ENCODE measurements around the gene SMIM3. TPM values are rescaled to one million over a fixed set of nuclear protein-coding genes. Genes with fewer than 3 reads are reported as not detected.
"Not testable (repeated sequence)": the region's sequence is repeated elsewhere in the genome, so short reads cannot be mapped to it uniquely, and the experiment has no call there.

SMIM3 gene
- total RNA-seq, 1 donor from 2014 or later: 5.7 TPM

GRCh38 chr5:150740992-150741391, 37.6 kb upstream of the SMIM3 start:
- H3K4me1 Mint-ChIP-seq: no peaks in the 10 kb centered on the region
- no peak overlapping the region for H3K27ac Mint-ChIP-seq (ENCODE audit: unreplicated experiment)
- no peaks in the 10 kb centered on the region for H3K27me3 Mint-ChIP-seq (ENCODE audit: low read depth)
- no peak for TF ChIP-seq CTCF (conservative IDR thresholded peaks at IDR 0.05)
- no peak overlapping the region for H3K4me3 Mint-ChIP-seq
- peaks cover 50% of the 10 kb centered on the region for H3K36me3 Mint-ChIP-seq (ENCODE audit: low read depth)
- H3K9me3 Mint-ChIP-seq: peaks cover 12% of the 10 kb centered on the region
- DNase-seq (ENCODE audit: low read depth, low spot score): no peak

GRCh38 chr5:150742455-150743141, 36.0 kb upstream of the SMIM3 start:
- H3K27me3 Mint-ChIP-seq (ENCODE audit: low read depth); H3K4me3 Mint-ChIP-seq; H3K4me1 Mint-ChIP-seq; H3K9me3 Mint-ChIP-seq; DNase-seq (ENCODE audit: low read depth, low spot score); H3K27ac Mint-ChIP-seq (ENCODE audit: unreplicated experiment): not testable (repeated sequence)
- H3K36me3 Mint-ChIP-seq (ENCODE audit: low read depth): peaks cover 38% of the 10 kb centered on the region

GRCh38 chr5:150743142-150743488, 35.4 kb upstream of the SMIM3 start:
- not testable (repeated sequence) for H3K4me3 Mint-ChIP-seq; H3K4me1 Mint-ChIP-seq; H3K27me3 Mint-ChIP-seq (ENCODE audit: low read depth); H3K9me3 Mint-ChIP-seq; H3K27ac Mint-ChIP-seq (ENCODE audit: unreplicated experiment); DNase-seq (ENCODE audit: low read depth, low spot score)
- H3K36me3 Mint-ChIP-seq (ENCODE audit: low read depth): peaks cover 36% of the 10 kb centered on the region

GRCh38 chr5:150750469-150750868, 28.1 kb upstream of the SMIM3 start:
- no peak for TF ChIP-seq CTCF (conservative IDR thresholded peaks at IDR 0.05)
- Mint-ChIP-seq H3K4me3 (no peak overlapping the region), H3K9me3 (peaks cover under 1% of the 10 kb centered on the region), H3K27me3 (ENCODE audit: low read depth) (no peaks in the 10 kb centered on the region), H3K4me1 (peaks cover 3% of the 10 kb centered on the region), H3K27ac (ENCODE audit: unreplicated experiment) (no peak overlapping the region), H3K36me3 (ENCODE audit: low read depth) (peaks cover 12% of the 10 kb centered on the region)
- DNase-seq (ENCODE audit: low read depth, low spot score): no peak

- no peak for TF ChIP-seq CTCF (conservative IDR thresholded peaks at IDR 0.05)
- no peaks in the 10 kb centered on the region for H3K27me3 Mint-ChIP-seq (ENCODE audit: low read depth)
- peaks cover 10% of the 10 kb centered on the region for H3K36me3 Mint-ChIP-seq (ENCODE audit: low read depth)
- no peak overlapping the region for H3K4me3 Mint-ChIP-seq
- no peak overlapping the region for H3K27ac Mint-ChIP-seq (ENCODE audit: unreplicated experiment)
- no peaks in the 10 kb centered on the region for H3K9me3 Mint-ChIP-seq
- H3K4me1 Mint-ChIP-seq: peaks cover 3% of the 10 kb centered on the region
- no peak for DNase-seq (ENCODE audit: low read depth, low spot score)
These were observed 27.3 kb upstream of the SMIM3 start for GRCh38 chr5:150751096-150751891.

GRCh38 chr5:150753463-150753862, 25.1 kb upstream of the SMIM3 start:
- Mint-ChIP-seq H3K9me3 (no peaks in the 10 kb centered on the region), H3K27ac (ENCODE audit: unreplicated experiment) (no peak overlapping the region), H3K36me3 (ENCODE audit: low read depth) (peaks cover 8% of the 10 kb centered on the region), H3K4me1 (peaks cover 10% of the 10 kb centered on the region), H3K27me3 (ENCODE audit: low read depth) (no peaks in the 10 kb centered on the region), H3K4me3 (no peak overlapping the region)
- TF ChIP-seq CTCF (conservative IDR thresholded peaks at IDR 0.05): no peak
- no peak for DNase-seq (ENCODE audit: low read depth, low spot score)

Data from neural crest cell (in vitro differentiated cells).